H1 (cell line): ENCODE results near the gene CFAP61.

Source experiments
- TEAD4 ChIP-seq: IDR thresholded peaks from 2 replicates; pipeline ENCODE4 v1.6.1; 2012; ENCODE audit warnings: low read depth, low read length, inconsistent platforms, mixed read lengths
- TF ChIP-seq, protein P1 (sequence below), 3 experiments: IDR thresholded peaks; 1 replicate in 2 of 3; 2 replicates in 1 of 3; pipeline versions ENCODE4 v1.5.1 to v1.6.1; 2011; ENCODE audit warnings: low read length in 3 of 3, mild to moderate bottlenecking in 3 of 3, inconsistent platforms in 2 of 3, low read depth in 1 of 3, moderate library complexity in 1 of 3; ENCODE audit not compliant: insufficient read depth in 1 of 3; ENCODE audit errors: control extremely low read depth in 1 of 3

DNA sequence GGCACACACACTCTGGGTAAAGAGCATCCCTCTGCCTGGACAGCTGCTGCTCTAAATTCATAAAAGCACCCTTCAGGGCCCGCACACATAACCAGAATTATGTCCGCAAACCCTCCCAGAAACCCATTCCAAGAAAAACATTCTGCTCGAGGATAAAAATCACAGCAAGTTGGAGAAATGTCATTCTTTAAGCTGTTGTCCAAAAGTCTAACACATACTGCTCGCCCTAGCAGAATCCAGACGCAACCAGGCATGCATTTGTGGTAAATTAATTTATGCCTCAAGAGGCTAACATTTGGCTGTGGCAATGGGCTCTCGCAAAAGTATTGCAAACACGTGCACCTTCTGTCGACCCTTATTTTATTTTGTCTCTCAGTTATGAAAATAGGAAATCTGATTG is 199.5 kb downstream of the CFAP61 start:
- TF ChIP-seq, protein P1, sequence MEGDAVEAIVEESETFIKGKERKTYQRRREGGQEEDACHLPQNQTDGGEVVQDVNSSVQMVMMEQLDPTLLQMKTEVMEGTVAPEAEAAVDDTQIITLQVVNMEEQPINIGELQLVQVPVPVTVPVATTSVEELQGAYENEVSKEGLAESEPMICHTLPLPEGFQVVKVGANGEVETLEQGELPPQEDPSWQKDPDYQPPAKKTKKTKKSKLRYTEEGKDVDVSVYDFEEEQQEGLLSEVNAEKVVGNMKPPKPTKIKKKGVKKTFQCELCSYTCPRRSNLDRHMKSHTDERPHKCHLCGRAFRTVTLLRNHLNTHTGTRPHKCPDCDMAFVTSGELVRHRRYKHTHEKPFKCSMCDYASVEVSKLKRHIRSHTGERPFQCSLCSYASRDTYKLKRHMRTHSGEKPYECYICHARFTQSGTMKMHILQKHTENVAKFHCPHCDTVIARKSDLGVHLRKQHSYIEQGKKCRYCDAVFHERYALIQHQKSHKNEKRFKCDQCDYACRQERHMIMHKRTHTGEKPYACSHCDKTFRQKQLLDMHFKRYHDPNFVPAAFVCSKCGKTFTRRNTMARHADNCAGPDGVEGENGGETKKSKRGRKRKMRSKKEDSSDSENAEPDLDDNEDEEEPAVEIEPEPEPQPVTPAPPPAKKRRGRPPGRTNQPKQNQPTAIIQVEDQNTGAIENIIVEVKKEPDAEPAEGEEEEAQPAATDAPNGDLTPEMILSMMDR (IDR thresholded peaks at IDR 0.05; ENCODE audit: control extremely low read depth in 1 of 3, insufficient read depth in 1 of 3, low read depth in 1 of 3, low read length in 3 of 3), result no peak
- TF ChIP-seq TEAD4, result no peak
